Calu3 (cell line): ENCODE results near the gene SLC12A5. TPM values are rescaled to one million over a fixed set of nuclear protein-coding genes. Genes with fewer than 3 reads are reported as not detected.

ENCODE experiments used
- BruUV-seq: library from RNA; stranded (reverse); fragments of 400-500 nt; replicated peaks from 2 replicates; lab custom pipeline; 2021; lab: Mats Ljungman, UMichigan
- CTCF ChIA-PET: fragments of 300-600 bp; sonication (Branson Sonifier 250); formaldehyde crosslinking; loops from one replicate; lab custom pipeline; 2022; ENCODE audit warnings: antibody characterized with exemption; lab: Charles Lee
- DNase-seq: peaks from one replicate; pipeline ENCODE4 v3.0.0; 2022
- H3K27ac Mint-ChIP-seq: one replicate; pipeline ENCODE4 v1.8.0; 2022; ENCODE audit warnings: mixed read lengths; ENCODE audit not compliant: unreplicated experiment
- H3K27me3 Mint-ChIP-seq: one replicate; pipeline ENCODE4 v1.8.0; 2022; ENCODE audit warnings: mixed read lengths; ENCODE audit not compliant: unreplicated experiment
- H3K36me3 Mint-ChIP-seq: one replicate; pipeline ENCODE4 v1.8.0; 2022; ENCODE audit warnings: mild to moderate bottlenecking, moderate library complexity, mixed read lengths; ENCODE audit not compliant: insufficient read depth, unreplicated experiment
- H3K4me1 Mint-ChIP-seq: one replicate; pipeline ENCODE4 v1.8.0; 2022; ENCODE audit warnings: mild to moderate bottlenecking, low read depth, mixed read lengths; ENCODE audit not compliant: unreplicated experiment
- H3K4me3 Mint-ChIP-seq: one replicate; pipeline ENCODE4 v1.8.0; 2022; ENCODE audit warnings: mild to moderate bottlenecking, low read depth, moderate library complexity, mixed read lengths; ENCODE audit not compliant: unreplicated experiment
- H3K9me3 Mint-ChIP-seq: one replicate; pipeline ENCODE4 v1.8.0; 2022; ENCODE audit warnings: low read depth, mixed read lengths; ENCODE audit not compliant: unreplicated experiment
- intact Hi-C: fragments of 100-400 bp; cut with micrococcal nuclease; formaldehyde crosslinking; loops from one replicate; pipeline ENCODE4 v1.10.0; 2022; ENCODE audit not compliant: unreplicated experiment
- total RNA-seq: library from RNA; stranded (reverse); gene quantifications from 2 replicates; pipeline ENCODE4 v1.2.3, GENCODE V29; 2022
- TF ChIP-seq, protein P1 (sequence below): fragments of 200-600 bp; IDR thresholded peaks from one replicate; pipeline ENCODE4 v1.8.0; 2022; ENCODE audit warnings: antibody characterized with exemption; ENCODE audit not compliant: unreplicated experiment

SLC12A5 gene
- total RNA-seq, 1 experiment from 2014 or later: 2.1 TPM

DNA sequence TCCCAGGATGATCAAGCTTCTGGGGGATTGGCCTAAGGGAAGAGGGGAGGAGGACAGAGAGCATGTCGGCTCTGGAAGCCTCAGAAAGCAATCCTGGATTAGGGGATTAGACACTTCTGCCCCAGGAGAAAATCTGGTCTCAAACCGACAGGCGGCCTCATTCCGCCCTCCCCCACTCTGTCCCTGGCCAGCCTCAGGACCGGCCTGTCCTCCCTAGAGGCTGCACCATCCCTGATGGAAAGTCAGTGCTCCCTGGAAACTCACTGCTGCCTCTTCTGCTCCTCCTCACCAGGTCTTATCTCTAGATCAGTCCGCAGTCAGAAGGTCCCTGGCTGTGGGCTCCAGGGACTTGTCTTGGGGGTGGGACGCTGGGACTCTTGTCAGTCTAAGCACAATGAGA lies 905 bp upstream of the SLC12A5 start:
- TF ChIP-seq, protein P1, sequence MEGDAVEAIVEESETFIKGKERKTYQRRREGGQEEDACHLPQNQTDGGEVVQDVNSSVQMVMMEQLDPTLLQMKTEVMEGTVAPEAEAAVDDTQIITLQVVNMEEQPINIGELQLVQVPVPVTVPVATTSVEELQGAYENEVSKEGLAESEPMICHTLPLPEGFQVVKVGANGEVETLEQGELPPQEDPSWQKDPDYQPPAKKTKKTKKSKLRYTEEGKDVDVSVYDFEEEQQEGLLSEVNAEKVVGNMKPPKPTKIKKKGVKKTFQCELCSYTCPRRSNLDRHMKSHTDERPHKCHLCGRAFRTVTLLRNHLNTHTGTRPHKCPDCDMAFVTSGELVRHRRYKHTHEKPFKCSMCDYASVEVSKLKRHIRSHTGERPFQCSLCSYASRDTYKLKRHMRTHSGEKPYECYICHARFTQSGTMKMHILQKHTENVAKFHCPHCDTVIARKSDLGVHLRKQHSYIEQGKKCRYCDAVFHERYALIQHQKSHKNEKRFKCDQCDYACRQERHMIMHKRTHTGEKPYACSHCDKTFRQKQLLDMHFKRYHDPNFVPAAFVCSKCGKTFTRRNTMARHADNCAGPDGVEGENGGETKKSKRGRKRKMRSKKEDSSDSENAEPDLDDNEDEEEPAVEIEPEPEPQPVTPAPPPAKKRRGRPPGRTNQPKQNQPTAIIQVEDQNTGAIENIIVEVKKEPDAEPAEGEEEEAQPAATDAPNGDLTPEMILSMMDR: no peak
- CTCF ChIA-PET: no interaction called here
- no TSS peak for BruUV-seq
- H3K36me3 Mint-ChIP-seq: no peaks in the 10 kb centered on the region
- H3K9me3 Mint-ChIP-seq: no peaks in the 10 kb centered on the region
- H3K4me1 Mint-ChIP-seq: peaks cover 6% of the 10 kb centered on the region
- intact Hi-C loops: loop anchor here (10.0 kb wide), 1 partner anchor 307 kb away; no protein-coding TSS in a partner anchor
- DNase-seq: no peak
- no peak overlapping the region for H3K27ac Mint-ChIP-seq
- H3K27me3 Mint-ChIP-seq: peaks cover 53% of the 10 kb centered on the region
- no peak overlapping the region for H3K4me3 Mint-ChIP-seq

DNA sequence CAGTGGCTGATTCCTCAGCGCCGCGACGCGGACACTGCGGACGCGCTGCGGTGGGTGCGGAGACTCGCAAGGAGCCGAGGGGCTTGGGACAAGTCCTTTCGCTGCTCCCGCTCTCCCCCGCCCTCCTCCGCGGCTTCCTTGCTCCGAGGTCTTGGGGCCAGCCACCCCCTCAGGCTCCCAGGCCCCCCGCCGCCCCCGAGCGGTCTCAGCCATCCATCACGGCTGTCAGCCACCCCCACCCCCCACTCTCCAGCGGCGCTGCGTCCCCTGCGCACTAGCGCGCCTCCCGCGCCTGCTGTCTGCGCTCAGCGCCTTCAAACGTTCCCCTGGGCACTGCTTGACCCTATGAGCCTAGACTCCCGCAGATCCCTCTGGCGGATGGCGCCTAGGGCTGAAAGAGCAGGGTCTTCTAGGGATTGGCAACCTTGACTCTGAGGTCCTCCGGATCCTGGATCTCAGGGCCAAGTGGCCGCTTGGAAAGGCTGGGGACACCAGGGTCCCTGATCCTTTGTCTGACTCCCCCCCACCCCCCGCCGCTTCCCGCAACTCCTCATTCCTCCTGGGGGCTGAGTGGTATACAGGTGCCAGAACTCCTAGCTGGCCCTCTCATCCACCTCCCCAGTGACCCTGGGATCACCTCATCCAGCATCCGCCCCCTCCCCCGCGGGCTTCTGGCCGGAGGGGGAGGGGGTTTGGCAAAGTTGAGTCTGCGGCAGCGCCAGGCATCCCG lies 1.4 kb downstream of the SLC12A5 start:
- Mint-ChIP-seq H3K4me3 (no peak overlapping the region), H3K9me3 (no peaks in the 10 kb centered on the region), H3K36me3 (no peaks in the 10 kb centered on the region), H3K27me3 (peaks cover 53% of the 10 kb centered on the region), H3K27ac (no peak overlapping the region), H3K4me1 (no peaks in the 10 kb centered on the region)
- intact Hi-C loops: no loop called here
- CTCF ChIA-PET: interaction anchor here (1.3 kb wide), 1 partner anchor 16 kb away, joined by 4 read pairs; no protein-coding TSS in a partner anchor
- no peak for DNase-seq
- TF ChIP-seq, protein P1: no peak
- BruUV-seq: no TSS peak

DNA sequence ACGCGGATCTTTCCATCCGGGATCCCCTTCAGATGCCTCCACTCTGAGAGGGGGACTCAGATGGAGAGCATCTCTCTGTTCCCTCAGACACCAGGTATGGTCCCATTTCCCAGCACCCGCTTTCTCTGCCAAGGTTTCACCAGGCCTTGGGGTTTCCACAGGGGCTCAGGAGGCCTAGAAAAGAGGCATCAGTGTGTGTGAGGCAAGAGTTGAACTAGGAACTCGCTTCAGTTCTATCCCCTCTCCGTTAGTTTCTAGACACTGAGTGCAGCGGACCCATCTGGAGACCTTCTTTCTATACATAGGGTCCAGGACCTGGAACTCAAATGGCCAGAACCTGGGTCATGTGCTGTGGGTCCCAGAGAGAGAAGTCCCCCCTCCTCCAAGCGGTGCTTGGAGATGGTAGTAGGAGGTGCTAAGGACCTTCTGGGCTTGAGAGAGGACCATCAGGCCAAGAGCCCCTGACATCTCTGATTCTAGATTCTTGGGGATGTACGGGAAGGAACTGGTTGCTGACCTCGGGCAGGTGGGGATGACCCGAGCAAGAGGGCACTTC lies 2.1 kb downstream of the SLC12A5 start:
- intact Hi-C loops: no loop called here
- Mint-ChIP-seq H3K4me1 (no peaks in the 10 kb centered on the region), H3K27me3 (peaks cover 53% of the 10 kb centered on the region), H3K36me3 (no peaks in the 10 kb centered on the region), H3K4me3 (no peak overlapping the region), H3K9me3 (no peaks in the 10 kb centered on the region), H3K27ac (no peak overlapping the region)
- DNase-seq: no peak
- BruUV-seq: no TSS peak
- CTCF ChIA-PET: interaction anchor here (0.6 to 1.0 kb wide), 3 partner anchors 8 to 131 kb away, joined by 3 to 4 read pairs (median 3); no protein-coding TSS in a partner anchor
- TF ChIP-seq, protein P1: no peak

DNA sequence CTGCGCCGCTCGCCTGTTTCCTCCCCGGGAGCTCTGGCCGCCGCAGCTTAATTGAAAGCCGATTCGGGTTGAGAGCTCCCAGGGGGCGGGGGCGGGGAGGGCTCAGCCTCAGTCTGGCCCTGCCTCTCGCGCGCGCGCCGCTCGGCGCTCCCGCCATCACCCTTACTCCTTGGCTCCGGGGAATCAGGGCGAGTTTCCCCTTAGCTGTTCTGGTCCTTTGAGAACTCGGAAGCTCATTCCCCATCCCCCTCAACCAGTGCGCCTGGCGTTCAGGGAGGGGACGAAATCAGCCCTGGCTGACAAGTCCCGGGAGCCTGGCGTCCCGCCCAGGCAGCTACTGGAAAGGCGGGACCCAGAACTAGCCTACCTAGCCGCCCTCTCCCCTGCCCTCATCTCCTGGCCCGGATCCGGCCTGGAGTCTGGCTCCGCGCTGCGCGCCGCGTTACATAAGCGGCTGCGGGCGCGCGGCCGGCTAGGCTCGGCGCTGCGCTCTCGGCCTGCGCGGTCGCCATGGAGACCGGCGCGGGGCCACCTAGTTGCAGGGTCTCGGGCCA lies 2.8 kb downstream of the SLC12A5 start:
- no peaks in the 10 kb centered on the region for H3K4me1 Mint-ChIP-seq
- no peaks in the 10 kb centered on the region for H3K9me3 Mint-ChIP-seq
- DNase-seq: no peak
- no TSS peak for BruUV-seq
- CTCF ChIA-PET: interaction anchor here (0.6 to 1.0 kb wide), 3 partner anchors 9 to 130 kb away, joined by 3 to 4 read pairs (median 3); no protein-coding TSS in a partner anchor
- no peak overlapping the region for H3K27ac Mint-ChIP-seq
- peaks cover 53% of the 10 kb centered on the region for H3K27me3 Mint-ChIP-seq
- intact Hi-C loops: no loop called here
- TF ChIP-seq, protein P1: no peak
- no peak overlapping the region for H3K4me3 Mint-ChIP-seq
- no peaks in the 10 kb centered on the region for H3K36me3 Mint-ChIP-seq
